GM10847 (cell line): ENCODE data around the gene ZNF200.
A peak's percentile ranks its signal among the peaks of the same experiment; 100 is the strongest.

ENCODE experiments used
- POLR2A ChIP-seq: IDR thresholded peaks from 2 replicates; pipeline ENCODE4 v1.6.1; 2011; ENCODE audit not compliant: insufficient read length; ENCODE audit errors: extremely low read depth

Gene ZNF200

GRCh38 chr16:3234857-3235561, at the start of gene ZNF200:
Gene ZNF200 (minus strand): TSS chr16:3235158. CDS start chr16:3233755, 1,403 bp downstream.
- peak; percentile 87 for TF ChIP-seq POLR2A

DNA sequence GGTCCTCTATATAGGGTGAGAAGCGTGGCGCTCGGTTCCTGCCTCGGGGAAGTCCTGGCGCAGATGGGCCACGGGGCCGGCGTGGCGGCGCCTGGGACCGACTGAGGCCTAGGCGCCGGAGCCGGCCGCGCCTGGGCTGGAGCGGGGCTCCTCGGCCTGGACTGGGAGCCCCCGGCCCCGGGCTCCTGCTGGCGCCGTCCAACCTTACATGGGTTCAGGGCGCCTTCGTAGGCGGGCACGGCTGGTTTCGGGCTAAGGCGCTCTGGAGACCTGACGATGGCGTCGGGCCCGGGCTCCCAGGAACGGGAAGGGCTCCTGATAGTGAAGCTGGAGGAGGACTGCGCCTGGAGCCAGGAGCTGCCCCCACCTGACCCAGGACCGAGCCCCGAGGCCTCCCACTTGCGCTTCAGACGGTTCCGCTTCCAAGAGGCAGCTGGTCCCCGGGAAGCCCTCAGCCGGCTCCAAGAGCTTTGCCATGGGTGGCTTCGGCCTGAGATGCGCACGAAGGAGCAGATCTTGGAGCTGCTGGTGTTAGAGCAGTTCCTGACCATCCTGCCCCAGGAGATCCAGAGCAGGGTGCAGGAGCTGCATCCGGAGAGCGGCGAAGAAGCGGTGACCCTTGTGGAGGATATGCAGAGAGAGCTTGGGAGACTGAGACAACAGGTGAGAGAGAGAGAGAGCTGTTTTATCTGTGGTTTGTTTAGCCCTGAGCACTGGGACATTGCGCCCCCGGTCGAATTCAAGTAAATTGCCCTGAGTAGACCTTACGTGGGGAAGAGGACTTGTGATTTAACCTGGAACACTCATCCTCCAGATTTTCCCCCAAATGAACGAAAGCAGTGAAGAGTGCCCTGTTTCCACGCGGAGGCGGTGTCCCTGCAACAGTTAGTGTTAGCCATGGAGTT, 48.8 kb upstream of the ZNF200 start:
- no peak for TF ChIP-seq POLR2A

DNA sequence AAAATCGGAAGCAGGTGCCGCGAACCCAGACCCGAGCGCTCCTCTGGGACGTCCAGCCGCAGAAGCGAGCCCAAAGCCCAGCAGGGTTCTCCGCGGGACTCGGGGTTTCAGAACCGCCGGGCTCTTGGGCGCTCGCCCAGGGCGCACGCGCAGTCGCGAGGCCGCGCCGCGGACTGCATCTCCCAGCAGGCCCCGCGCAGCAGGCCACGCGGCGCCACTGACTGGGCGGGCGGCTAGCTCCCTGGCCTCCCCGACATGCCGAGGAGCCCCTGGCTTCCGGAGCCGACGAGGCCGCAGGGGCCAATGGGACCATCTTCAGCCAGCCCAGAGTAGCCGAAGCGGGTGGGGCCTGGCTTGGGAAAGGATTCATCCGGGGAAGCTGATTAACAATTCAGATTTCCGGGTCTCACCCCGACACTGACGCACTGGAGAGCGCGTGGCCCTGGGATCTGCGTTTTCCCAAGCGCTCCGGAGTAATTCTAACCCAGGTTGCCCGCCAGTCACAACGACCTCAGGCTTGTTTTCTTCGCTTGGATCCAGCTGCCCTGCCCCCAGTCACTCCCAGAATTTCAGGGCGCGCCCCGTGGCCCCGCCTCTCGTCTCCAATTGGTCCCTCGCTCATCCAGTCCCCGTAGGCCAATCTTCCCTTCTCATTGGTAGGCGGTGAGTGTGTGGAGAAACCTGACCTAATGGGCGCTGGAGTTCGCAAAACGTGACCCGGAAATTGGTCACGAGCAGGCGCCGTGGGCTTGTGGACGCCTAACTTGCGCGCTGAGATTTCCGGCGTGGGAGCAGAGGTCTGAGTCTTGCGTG, 48.0 kb upstream of the ZNF200 start, which contains the start of gene ZNF263:
Gene ZNF263, plus strand, starts transcription at position 762 of the 813 bp plus-strand sequence. CDS start 328 bp downstream, outside the sequence.
- TF ChIP-seq POLR2A = peak; percentile 62

- TF ChIP-seq POLR2A = no peak
Observed at GRCh38 chr16:3282103-3282729, 47.3 kb upstream of the ZNF200 start.

- no peak for TF ChIP-seq POLR2A
Observed at GRCh38 chr16:3281222-3281820, 46.4 kb upstream of the ZNF200 start.

DNA sequence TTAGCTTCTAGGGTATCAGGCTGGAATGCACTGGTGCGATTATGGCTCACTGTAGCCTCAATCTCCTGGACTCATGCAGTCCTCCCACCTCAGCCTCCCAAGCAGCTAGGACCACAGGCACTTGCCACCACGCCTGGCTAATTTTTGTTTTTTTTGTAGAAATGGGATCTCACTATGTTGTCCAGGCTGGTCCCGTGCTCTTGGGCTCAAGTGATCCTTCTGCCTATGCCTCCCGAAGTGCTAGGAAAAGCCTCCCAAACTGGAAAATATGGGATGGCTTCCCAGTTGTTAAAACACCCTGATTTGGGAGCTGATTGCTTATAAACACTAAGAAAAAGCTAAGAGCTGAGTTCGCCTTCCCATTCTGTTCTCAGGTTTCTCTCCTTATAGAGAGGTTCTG, 41.7 kb upstream of the ZNF200 start:
- TF ChIP-seq POLR2A = no peak

DNA sequence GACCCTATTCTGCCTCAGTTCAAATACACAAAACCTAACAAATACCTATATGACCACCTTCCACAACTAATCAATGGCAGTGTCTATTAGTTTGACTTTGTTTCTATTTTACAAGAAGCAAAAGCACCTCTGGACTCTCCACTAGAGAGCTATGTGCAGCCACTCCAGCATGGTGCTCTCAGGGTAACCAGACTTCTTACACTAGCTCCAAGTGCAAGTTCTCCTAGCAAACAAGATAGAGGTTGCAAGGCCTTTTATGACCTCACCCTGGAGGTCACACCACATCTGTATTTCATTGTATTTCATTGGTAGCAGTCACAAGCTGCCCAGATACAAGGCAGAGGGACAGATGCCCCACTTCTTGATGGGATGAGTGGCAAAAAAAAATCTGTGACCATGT, 40.0 kb upstream of the ZNF200 start:
- no peak for TF ChIP-seq POLR2A

GRCh38 chr16:3274490-3274889, 39.5 kb upstream of the ZNF200 start:
- TF ChIP-seq POLR2A = no peak

GRCh38 chr16:3268294-3268693, 33.3 kb upstream of the ZNF200 start:
- no peak for TF ChIP-seq POLR2A

GRCh38 chr16:3266873-3267537, 32.0 kb upstream of the ZNF200 start:
- no peak for TF ChIP-seq POLR2A

DNA sequence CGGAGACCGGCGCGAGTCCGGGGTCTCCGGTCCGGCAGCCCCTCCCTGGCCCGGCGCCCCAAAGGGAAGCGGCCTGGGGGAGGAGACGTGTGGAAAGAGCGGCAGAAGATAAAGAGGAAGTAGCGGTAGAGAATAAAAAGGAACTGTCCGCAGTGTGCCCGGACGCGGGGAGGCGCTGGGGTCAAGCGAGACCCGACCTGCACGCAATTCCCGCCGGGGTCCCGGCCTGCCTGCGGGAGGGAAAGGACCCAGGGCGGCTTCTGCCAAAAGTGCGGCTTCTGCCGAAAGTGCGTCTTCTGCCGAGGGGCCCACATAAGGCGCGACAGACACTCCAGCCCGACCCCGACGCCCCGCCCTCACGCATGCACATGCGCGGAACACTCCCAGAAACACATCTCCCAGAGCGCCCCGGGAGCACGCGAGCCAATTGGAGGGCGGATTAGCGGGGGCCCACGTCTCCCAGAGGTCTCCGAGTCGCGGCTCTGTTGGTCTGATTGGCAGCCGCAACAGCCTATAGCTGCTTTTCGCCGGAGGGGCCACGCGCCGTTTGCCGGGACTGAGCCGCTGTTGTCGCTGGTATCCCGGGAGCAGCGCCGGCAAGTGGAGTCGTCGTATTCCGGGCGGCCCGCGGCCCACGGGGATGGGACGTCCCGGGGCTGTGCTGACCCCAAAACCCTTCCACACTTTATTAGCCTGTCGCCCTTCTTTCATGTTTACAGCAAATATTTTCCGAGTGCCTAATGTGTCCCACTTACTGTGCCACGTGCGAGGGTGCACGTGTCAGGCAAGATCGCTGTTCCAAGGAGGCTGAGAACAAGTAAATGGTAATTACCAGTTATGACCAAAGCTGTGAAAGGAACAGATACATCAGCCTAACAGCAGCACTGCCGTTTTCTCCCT, 29.4 kb upstream of the ZNF200 start:
- peak; percentile 71 for TF ChIP-seq POLR2A

DNA sequence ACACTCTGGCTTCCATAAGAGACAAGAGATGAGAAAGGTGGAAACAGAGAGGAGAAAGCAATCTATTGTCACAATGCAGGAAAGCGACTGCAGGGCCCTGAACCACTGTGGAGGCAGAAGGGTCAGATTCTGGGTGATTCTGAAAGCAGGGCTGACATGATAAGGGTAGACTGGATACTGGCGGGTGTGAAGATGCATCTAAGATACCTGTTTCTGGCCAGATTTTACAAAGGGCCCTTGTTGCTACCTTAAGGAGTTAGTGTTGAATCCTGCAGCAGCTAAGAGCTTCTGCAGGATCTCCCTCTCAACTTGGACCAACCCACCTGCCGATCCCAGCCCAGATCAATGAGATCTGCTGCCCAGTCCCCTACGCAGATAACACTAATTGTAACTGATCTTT, 27.6 kb upstream of the ZNF200 start:
- no peak for TF ChIP-seq POLR2A

GRCh38 chr16:3259836-3260235, 24.9 kb upstream of the ZNF200 start:
- no peak for TF ChIP-seq POLR2A
